Activated CD4-positive, alpha-beta T cell treated with anti-CD3 and anti-CD28 coated beads, Interleukin-10, Interleukin-2, amounts not matched to agents 100 ng/mL and 50 ng/mL, durations not matched to agents 16 hours and 8 hours (primary cell): ENCODE results near the gene SPATA13.

Source experiments
- DNase-seq: peaks from one replicate; pipeline ENCODE4 v3.0.0-alpha.2; 2020

The SPATA13 gene

GRCh38 chr13:24261566-24261965, 101.0 kb downstream of the SPATA13 start:
- DNase-seq = no peak

- peak; percentile 32 for DNase-seq
Measured at GRCh38 chr13:24263632-24264031, 103.1 kb downstream of the SPATA13 start.

- peak; percentile 94 for DNase-seq
Measured at GRCh38 chr13:24264976-24265375, 104.5 kb downstream of the SPATA13 start.

GRCh38 chr13:24265453-24265852, 104.9 kb downstream of the SPATA13 start:
- DNase-seq = no peak

- DNase-seq = peak; percentile 70
Measured at GRCh38 chr13:24267274-24267673, 106.8 kb downstream of the SPATA13 start.

- DNase-seq = peak; percentile 50
Measured at GRCh38 chr13:24267801-24268200, 107.3 kb downstream of the SPATA13 start.

- DNase-seq = no peak
Measured at GRCh38 chr13:24269821-24270220, 109.3 kb downstream of the SPATA13 start.

GRCh38 chr13:24270639-24271141, 110.2 kb downstream of the SPATA13 start:
- peak; percentile 76 for DNase-seq

- DNase-seq = no peak
Measured at GRCh38 chr13:24271231-24271600, 110.7 kb downstream of the SPATA13 start.

GRCh38 chr13:24271601-24272451, 111.3 kb downstream of the SPATA13 start:
- DNase-seq = peak; percentile 89

GRCh38 chr13:24272452-24273161, 112.1 kb downstream of the SPATA13 start:
- no peak for DNase-seq

- DNase-seq = no peak
Measured at GRCh38 chr13:24273926-24274325, 113.4 kb downstream of the SPATA13 start.

GRCh38 chr13:24274452-24275021, 114.0 kb downstream of the SPATA13 start:
- DNase-seq = peak; percentile 76

- no peak for DNase-seq
Measured at GRCh38 chr13:24275041-24275440, 114.5 kb downstream of the SPATA13 start.

- DNase-seq = peak; percentile 58
Measured at GRCh38 chr13:24276306-24276705, 115.8 kb downstream of the SPATA13 start.

- no peak for DNase-seq
Measured at GRCh38 chr13:24276861-24277260, 116.3 kb downstream of the SPATA13 start.

GRCh38 chr13:24277761-24278160, 117.2 kb downstream of the SPATA13 start:
- no peak for DNase-seq

- no peak for DNase-seq
Measured at GRCh38 chr13:24279327-24280110, 119.0 kb downstream of the SPATA13 start.

GRCh38 chr13:24280720-24281119, 120.2 kb downstream of the SPATA13 start:
- DNase-seq = no peak

- no peak for DNase-seq
Measured at GRCh38 chr13:24281188-24282008, 120.9 kb downstream of the SPATA13 start.

- DNase-seq = no peak
Measured at GRCh38 chr13:24282256-24282655, 121.7 kb downstream of the SPATA13 start.
